Gastroesophageal sphincter (tissue), 3 donors: ENCODE measurements around the gene BCL2A1.

Experiments
- CTCF ChIP-seq, 4 experiments: fragments of 200-600 bp in 2 of 4; fragments of 450-650 bp in 2 of 4; sonication (generic) in 1 of 4; IDR thresholded peaks; one replicate each; pipeline ENCODE4 v1.5.1; 2017 to 2019; ENCODE audit warnings: antibody characterized with exemption in 4 of 4, mild to moderate bottlenecking in 2 of 4, moderate library complexity in 2 of 4
- EP300 ChIP-seq: sonication (generic); formaldehyde crosslinking; IDR thresholded peaks from one replicate; pipeline ENCODE4 v1.6.1; 2017; ENCODE audit warnings: antibody characterized with exemption, mild to moderate bottlenecking
- POLR2A ChIP-seq, 2 donors: fragments of 450-650 bp; IDR thresholded peaks; one replicate each; pipeline ENCODE4 v1.6.1; 2017; ENCODE audit warnings: antibody characterized with exemption in 2 of 2, mild to moderate bottlenecking in 2 of 2, moderate library complexity in 1 of 2

GRCh38 chr15:79922512-79923078, 48.4 kb downstream of the BCL2A1 start:
- TF ChIP-seq POLR2A (IDR thresholded peaks at IDR 0.05) = no peak
- no peak for TF ChIP-seq EP300
- TF ChIP-seq CTCF (IDR thresholded peaks at IDR 0.05) = no peak
